ENCODE measurements around the gene ALB. TPM values are rescaled to one million over a fixed set of nuclear protein-coding genes. Genes with fewer than 3 reads are reported as not detected.

ALB gene
- total and polyA plus RNA-seq, 2 of the 8 experiments (the other 6 are each of a cell fraction or from before 2014, with no cell fraction given) = 0.12 TPM; not detected in 1

GRCh38 chr4:73451404-73451803 lies 47.3 kb downstream of the ALB start:
- no peak overlapping the region for H4K5ac ChIP-seq (ENCODE audit: insufficient read length, low read depth, low read length)
- no peaks in the 10 kb centered on the region for H3K23me2 ChIP-seq (ENCODE audit: low read depth, low read length)
- H4K91ac ChIP-seq (replicated peaks; ENCODE audit: insufficient read length, low read length) = no peak overlapping the region
- H3K56ac ChIP-seq (replicated peaks; ENCODE audit: insufficient read length, low read depth, low read length) = no peak overlapping the region
- H3K9me3 ChIP-seq (ENCODE audit: insufficient read depth in 2 of 2, low read depth in 1 of 2, low read length in 1 of 2) = no peaks in the 10 kb centered on the region
- no peak overlapping the region for H2AFZ ChIP-seq (ENCODE audit: low read length)
- H2BK120ac ChIP-seq (replicated peaks; ENCODE audit: low read depth, low read length) = no peak overlapping the region
- no peak overlapping the region for H3K4ac ChIP-seq (replicated peaks; ENCODE audit: insufficient read length, low read depth, low read length)
- WGBS, 2 experiments (ENCODE audit: extremely low coverage in 1 of 2, insufficient coverage in 1 of 2, insufficient read length in 1 of 2, insufficient replicate concordance in 2 of 2, low coverage in 1 of 2, low lambda C conversion rate in 2 of 2, missing lambda C conversion rate in 1 of 2) = 4% methylated on average over 3 of the region's 3 CpGs; no CpG with 5 or more reads in 1 of the 2 experiments
- ChIA-PET CTCF (ENCODE audit: partially characterized antibody) (interaction anchor here (1.1 to 2.0 kb wide), 2 partner anchors 27 to 110 kb away, joined by 4 to 9 read pairs; no protein-coding TSS in a partner anchor), POLR2A (ENCODE audit: partially characterized antibody) (interaction anchor here (1.5 kb wide), 1 partner anchor 17 kb away, joined by 3 read pairs; no protein-coding TSS in a partner anchor)
- H3K9ac ChIP-seq (replicated peaks in 1 of 4; ENCODE audit: extremely low read depth in 1 of 4, low read depth in 3 of 4, low read length in 3 of 4) = no peak overlapping the region
- no peaks in the 10 kb centered on the region for H3K79me2 ChIP-seq (ENCODE audit: control insufficient read depth in 1 of 2, insufficient read depth in 2 of 2, low read length in 2 of 2)
- no peak overlapping the region for H3K14ac ChIP-seq (ENCODE audit: insufficient read length)
- no peak overlapping the region for H2BK15ac ChIP-seq (ENCODE audit: low read length)
- H3K23ac ChIP-seq (ENCODE audit: insufficient read length) = no peak overlapping the region
- H3K4me3 ChIP-seq (ENCODE audit: extremely low read depth in 1 of 4, insufficient read depth in 2 of 4, low read depth in 3 of 4, low read length in 4 of 4) = peak overlapping the region in 1 of 4 experiments; percentile 16; a peak in 1 of 8 replicates
- no peak overlapping the region for H2BK5ac ChIP-seq (ENCODE audit: low read depth, low read length)
- no peak overlapping the region for H4K8ac ChIP-seq (ENCODE audit: extremely low read depth, insufficient read depth, low read length)
- H3K4me2 ChIP-seq (ENCODE audit: insufficient read depth in 1 of 2, low read depth in 2 of 2, low read length in 2 of 2) = peak overlapping the region in 1 of 2 experiments; percentile 44; a peak in 2 of 4 replicates
- H3K27me3 ChIP-seq (replicated peaks in 1 of 4; ENCODE audit: control insufficient read depth in 3 of 4, extremely low read depth in 1 of 4, insufficient read depth in 3 of 4, low read length in 3 of 4) = no peaks in the 10 kb centered on the region
- H2AK5ac ChIP-seq (ENCODE audit: low read depth, low read length) = no peak overlapping the region
- no peaks in the 10 kb centered on the region for H4K20me1 ChIP-seq (replicated peaks in 1 of 2; ENCODE audit: control insufficient read depth in 1 of 2, insufficient read depth in 2 of 2, low read length in 2 of 2)
- H3K27ac ChIP-seq (ENCODE audit: low read depth, low read length) = no peak overlapping the region
- H3K36me3 ChIP-seq (ENCODE audit: control insufficient read depth in 2 of 4, insufficient read depth in 4 of 4, low read length in 3 of 4) = peaks cover 0 to 2% (median 0%) of the 10 kb centered on the region in 4 experiments; a peak in 2 of 8 replicates
- H2BK12ac ChIP-seq (ENCODE audit: low read depth, low read length) = no peak overlapping the region
- no peak overlapping the region for H2BK20ac ChIP-seq (ENCODE audit: low read length)
- H3K4me1 ChIP-seq (replicated peaks in 1 of 4; ENCODE audit: control insufficient read depth in 3 of 4, insufficient read depth in 4 of 4, low read length in 3 of 4) = peaks cover 5 to 25% (median 14%) of the 10 kb centered on the region in 4 experiments
- DNase-seq (ENCODE audit: low read depth in 1 of 2, low spot score in 2 of 2) (no peak), FAIRE-seq (peak; percentile 87)
- no peaks in the 10 kb centered on the region for H3K79me1 ChIP-seq (ENCODE audit: low read depth, low read length)
- no peak overlapping the region for H3K18ac ChIP-seq (ENCODE audit: extremely low read depth, low read length)
- peak; percentile 64; the same call in 1 of the 2 replicates for TF ChIP-seq CEBPB (IDR thresholded peaks at IDR 0.05; ENCODE audit: low read depth, low read length)

All from H1 (cell line).